BJ (cell line): ENCODE results near the gene HOXD10. TPM values are rescaled to one million over a fixed set of nuclear protein-coding genes. Genes with fewer than 3 reads are reported as not detected.

Experiments
- CTCF ChIA-PET: fragments of 350-600 bp; formaldehyde crosslinking; extraction: SDS; loops from one replicate; lab custom pipeline; 2021; ENCODE audit warnings: antibody characterized with exemption, inconsistent platforms; lab: Yijun Ruan, JAX
- POLR2A ChIA-PET: fragments of 300-600 bp; sonication (Branson Sonifier 250); formaldehyde crosslinking; extraction: SDS; loops from one replicate; lab custom pipeline; 2021; ENCODE audit warnings: antibody characterized with exemption; lab: Charles Lee
- DNase-seq: peaks from one replicate; pipeline ENCODE4 v3.0.0-alpha.2; 2011; ENCODE audit warnings: low read depth
- H3K27me3 ChIP-seq: 2 replicates; pipeline ENCODE4 v1.6.0; 2011; ENCODE audit warnings: low read length; ENCODE audit not compliant: control insufficient read depth, insufficient read depth
- H3K36me3 ChIP-seq: 2 replicates; pipeline ENCODE4 v1.5.1; 2011; ENCODE audit warnings: low read length; ENCODE audit not compliant: control insufficient read depth, insufficient read depth
- H3K4me3 ChIP-seq: 2 replicates; pipeline ENCODE4 v1.5.1; 2011; ENCODE audit warnings: low read depth, mild to moderate bottlenecking, control low read depth, low read length
- CTCF ChIP-seq: IDR thresholded peaks from 2 replicates; pipeline ENCODE4 v1.5.1; 2011; ENCODE audit warnings: low read depth, mild to moderate bottlenecking, control low read depth, inconsistent platforms, low read length, moderate library complexity; ENCODE audit not compliant: insufficient read depth
- polyA plus RNA-seq: library from polyadenylated mRNA; depleted of rRNA; stranded (reverse); fragments of >200 nt; gene quantifications from 2 replicates; pipeline ENCODE4 v1.2.3, GENCODE V29; 2011

Gene HOXD10
- polyA plus RNA-seq, 1 experiment, result 11.0 TPM

GRCh38 chr2:176163672-176164056 is 47.1 kb downstream of the HOXD10 start:
- Histone ChIP-seq H3K27me3 (peaks cover 65% of the 10 kb centered on the region), H3K36me3 (no peaks in the 10 kb centered on the region), H3K4me3 (no peak overlapping the region)
- TF ChIP-seq CTCF, result no peak
- DNase-seq, result no peak
- ChIA-PET CTCF (interaction anchor here (2.8 kb wide), 1 partner anchor 291 kb away, joined by 8 read pairs; no protein-coding TSS in a partner anchor), POLR2A (no interaction called here)

GRCh38 chr2:176164201-176164600 is 47.6 kb downstream of the HOXD10 start:
- H3K36me3 ChIP-seq, result no peaks in the 10 kb centered on the region
- ChIA-PET CTCF (interaction anchor here (0.6 to 1.0 kb wide), 2 partner anchors 390 to 1569 kb away, joined by 3 to 4 read pairs; no protein-coding TSS in a partner anchor), POLR2A (no interaction called here)
- no peak for DNase-seq
- no peak overlapping the region for H3K4me3 ChIP-seq
- no peak for TF ChIP-seq CTCF
- peaks cover 62% of the 10 kb centered on the region for H3K27me3 ChIP-seq

- no peak for DNase-seq
- TF ChIP-seq CTCF, result no peak
- peaks cover 56% of the 10 kb centered on the region for H3K27me3 ChIP-seq
- ChIA-PET POLR2A (no interaction called here), CTCF (interaction anchor here (0.6 to 1.0 kb wide), 2 partner anchors 390 to 1569 kb away, joined by 3 to 4 read pairs; no protein-coding TSS in a partner anchor)
- no peaks in the 10 kb centered on the region for H3K36me3 ChIP-seq
- H3K4me3 ChIP-seq, result no peak overlapping the region
Observed at GRCh38 chr2:176164611-176165369, 48.2 kb downstream of the HOXD10 start.

- peaks cover 53% of the 10 kb centered on the region for H3K27me3 ChIP-seq
Observed at GRCh38 chr2:176165370-176166050, 48.9 kb downstream of the HOXD10 start.

More at GRCh38 chr2:176165370-176166050, 48.9 kb downstream of the HOXD10 start:
- TF ChIP-seq CTCF, result no peak
- no peak overlapping the region for H3K4me3 ChIP-seq
- ChIA-PET POLR2A (no interaction called here), CTCF (no interaction called here)
- no peaks in the 10 kb centered on the region for H3K36me3 ChIP-seq
- no peak for DNase-seq
